ENCODE results near the gene ARHGDIB.

ARHGDIB gene

GRCh38 chr12:14893506-14894250 lies 67.7 kb downstream of the ARHGDIB start:
- DNase-seq (ENCODE audit: low read depth) = no peak

- no peak for DNase-seq (ENCODE audit: low read depth)
These were observed 68.5 kb downstream of the ARHGDIB start for GRCh38 chr12:14892726-14893505.
